ENCODE data around the gene RPS19.

- no peak for TF ChIP-seq CTCF (conservative IDR thresholded peaks at IDR 0.05)
- no peak for TF ChIP-seq ZFX (IDR thresholded peaks at IDR 0.05)
These were observed 11.7 kb downstream of the RPS19 start for GRCh38 chr19:41871573-41872383.

Measured in C4-2B (cell line).